ENCODE data around the gene ADAM22. TPM values are rescaled to one million over a fixed set of nuclear protein-coding genes. Genes with fewer than 3 reads are reported as not detected.

ADAM22 gene
- total and polyA plus RNA-seq, 2 of the 4 experiments (the other 2 are of a cell fraction) = 0.03 to 0.18 TPM

DNA sequence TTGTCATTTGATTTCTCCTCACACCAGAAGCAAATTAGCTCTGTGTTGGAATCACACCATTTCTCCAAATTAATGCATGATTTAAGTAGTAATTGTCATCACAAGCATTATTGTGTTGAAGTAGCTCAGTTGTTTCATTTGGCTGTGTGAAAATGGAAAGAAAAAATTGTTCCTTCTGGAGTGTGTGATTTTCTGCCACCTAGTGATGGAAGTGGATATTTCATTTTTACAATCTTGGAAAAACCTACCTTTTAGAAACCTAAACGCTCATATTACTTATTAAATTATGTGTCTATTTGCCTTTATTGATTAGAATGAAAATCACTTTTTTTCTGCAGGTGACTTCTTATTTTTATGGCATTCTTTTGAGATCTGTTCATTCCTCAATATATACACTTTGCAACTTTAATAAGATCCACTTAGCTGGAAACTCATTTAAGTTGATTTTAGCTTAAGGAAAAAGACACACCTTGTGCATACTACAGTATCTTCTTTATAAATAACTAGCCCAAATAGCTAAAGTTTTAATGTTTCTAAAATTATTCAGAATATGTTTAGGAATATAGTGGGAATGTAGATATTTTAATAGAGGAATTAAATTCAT, 235.8 kb downstream of the ADAM22 start:
- no TSS peak for BruUV-seq (replicated peaks)

More for the DNA sequence above, 235.8 kb downstream of the ADAM22 start:
- Histone ChIP-seq H3K18ac (ENCODE audit: low read depth, low read length) (no peak overlapping the region), H2BK120ac (ENCODE audit: low read depth, low read length) (no peak overlapping the region), H2AFZ (replicated peaks; ENCODE audit: low read length, poor library complexity) (no peak overlapping the region), H3K4me1 (ENCODE audit: control insufficient read depth, insufficient read depth, low read length) (no peaks in the 10 kb centered on the region), H3K56ac (ENCODE audit: extremely low read depth, insufficient read depth, low read length) (no peak overlapping the region), H2BK15ac (ENCODE audit: low read depth, low read length) (no peak overlapping the region), H3K4me3 (ENCODE audit: insufficient read depth, low read depth, low read length) (no peak overlapping the region), H2BK20ac (ENCODE audit: low read depth, low read length) (no peak overlapping the region), H3K4me2 (ENCODE audit: low read depth, low read length) (no peak overlapping the region), H2BK5ac (ENCODE audit: low read depth, low read length, poor library complexity, severe bottlenecking) (no peak overlapping the region), H3K36me3 (ENCODE audit: control insufficient read depth, insufficient read depth, low read length) (no peaks in the 10 kb centered on the region), H3K9me3 (ENCODE audit: control insufficient read depth, insufficient read depth, low read length) (no peaks in the 10 kb centered on the region), H4K20me1 (ENCODE audit: insufficient read depth, low read length) (no peaks in the 10 kb centered on the region), H2AK5ac (ENCODE audit: low read depth, low read length) (no peak overlapping the region), H3K27me3 (ENCODE audit: control insufficient read depth, insufficient read depth, low read length) (no peaks in the 10 kb centered on the region), H3K27ac (ENCODE audit: insufficient read depth, low read length) (no peak overlapping the region), H4K91ac (ENCODE audit: insufficient read depth, low read depth, low read length) (no peak overlapping the region), H3K14ac (replicated peaks; ENCODE audit: low read depth, low read length) (no peak overlapping the region), H3K4ac (ENCODE audit: low read depth, low read length) (no peak overlapping the region), H4K5ac (ENCODE audit: low read depth, low read length) (no peak overlapping the region), H3K23ac (ENCODE audit: low read depth, low read length) (no peak overlapping the region), H3K9me1 (ENCODE audit: insufficient read depth, low read length) (no peaks in the 10 kb centered on the region), H3K9ac (ENCODE audit: low read depth, low read length) (no peak overlapping the region), H4K8ac (ENCODE audit: low read depth in 2 of 2, low read length in 2 of 2) (no peak overlapping the region), H3K79me1 (ENCODE audit: low read depth in 1 of 2, low read length in 2 of 2) (no peaks in the 10 kb centered on the region), H2AK9ac (replicated peaks; ENCODE audit: low read depth, low read length, poor library complexity) (no peak overlapping the region)
- intact Hi-C loops (cut with micrococcal nuclease) (loop anchor here (2.0 to 10.0 kb wide), 2 partner anchors 375 to 663 kb away; no protein-coding TSS in a partner anchor), dilution Hi-C loops (cut with HindIII; ENCODE audit: low sequenced_read_pairs, unreplicated experiment) (no loop called here), in situ Hi-C loops (cut with MboI; ENCODE audit: low sequenced_read_pairs) (no loop called here)
- TF ChIP-seq MXI1 (IDR thresholded peaks at IDR 0.05; ENCODE audit: borderline replicate concordance, low read depth, low read length) (no peak), RAD21 (IDR thresholded peaks at IDR 0.05; ENCODE audit: low read length) (peak; percentile 16), MAZ (IDR thresholded peaks at IDR 0.05; ENCODE audit: borderline replicate concordance, low read depth, low read length) (no peak), FOS (IDR thresholded peaks at IDR 0.05; ENCODE audit: low read depth, low read length) (no peak), CHD1 (IDR thresholded peaks at IDR 0.05; ENCODE audit: low read depth, low read length) (no peak)
- TF ChIP-seq, protein P1, sequence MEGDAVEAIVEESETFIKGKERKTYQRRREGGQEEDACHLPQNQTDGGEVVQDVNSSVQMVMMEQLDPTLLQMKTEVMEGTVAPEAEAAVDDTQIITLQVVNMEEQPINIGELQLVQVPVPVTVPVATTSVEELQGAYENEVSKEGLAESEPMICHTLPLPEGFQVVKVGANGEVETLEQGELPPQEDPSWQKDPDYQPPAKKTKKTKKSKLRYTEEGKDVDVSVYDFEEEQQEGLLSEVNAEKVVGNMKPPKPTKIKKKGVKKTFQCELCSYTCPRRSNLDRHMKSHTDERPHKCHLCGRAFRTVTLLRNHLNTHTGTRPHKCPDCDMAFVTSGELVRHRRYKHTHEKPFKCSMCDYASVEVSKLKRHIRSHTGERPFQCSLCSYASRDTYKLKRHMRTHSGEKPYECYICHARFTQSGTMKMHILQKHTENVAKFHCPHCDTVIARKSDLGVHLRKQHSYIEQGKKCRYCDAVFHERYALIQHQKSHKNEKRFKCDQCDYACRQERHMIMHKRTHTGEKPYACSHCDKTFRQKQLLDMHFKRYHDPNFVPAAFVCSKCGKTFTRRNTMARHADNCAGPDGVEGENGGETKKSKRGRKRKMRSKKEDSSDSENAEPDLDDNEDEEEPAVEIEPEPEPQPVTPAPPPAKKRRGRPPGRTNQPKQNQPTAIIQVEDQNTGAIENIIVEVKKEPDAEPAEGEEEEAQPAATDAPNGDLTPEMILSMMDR (conservative IDR thresholded peaks at IDR 0.05; ENCODE audit: low read depth, low read length) = peak; percentile 52
- TF ChIP-seq, protein P2, sequence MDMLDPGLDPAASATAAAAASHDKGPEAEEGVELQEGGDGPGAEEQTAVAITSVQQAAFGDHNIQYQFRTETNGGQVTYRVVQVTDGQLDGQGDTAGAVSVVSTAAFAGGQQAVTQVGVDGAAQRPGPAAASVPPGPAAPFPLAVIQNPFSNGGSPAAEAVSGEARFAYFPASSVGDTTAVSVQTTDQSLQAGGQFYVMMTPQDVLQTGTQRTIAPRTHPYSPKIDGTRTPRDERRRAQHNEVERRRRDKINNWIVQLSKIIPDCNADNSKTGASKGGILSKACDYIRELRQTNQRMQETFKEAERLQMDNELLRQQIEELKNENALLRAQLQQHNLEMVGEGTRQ (IDR thresholded peaks at IDR 0.05; ENCODE audit: low read depth, low read length) = no peak
- CTCF ChIA-PET = interaction anchor here (0.6 to 1.1 kb wide), 4 partner anchors 17 to 833 kb away, joined by 3 read pairs; no protein-coding TSS in a partner anchor
- WGBS, 2 experiments (ENCODE audit: extremely low coverage in 2 of 2, insufficient read length in 1 of 2) = no CpG with 5 or more reads among the region's 1 CpG
- DNase-seq = peak; percentile 5
- POLR2A ChIA-PET (ENCODE audit: unreplicated experiment) = no interaction called here
- ATAC-seq (ENCODE audit: low read depth) = peak; percentile 29; the same call in 1 of the 2 replicates

Measured in IMR-90 (cell line).